GM23338 (cell line): ENCODE data around the gene HERPUD2. TPM values are rescaled to one million over a fixed set of nuclear protein-coding genes. Genes with fewer than 3 reads are reported as not detected.

Experiments used
- ATAC-seq: fragments of 200-7000 bp; cut with Tn5 transposase; 3 replicates; pipeline ENCODE4 v1.9.1; 2020
- DNase-seq: peaks from one replicate; pipeline ENCODE4 v3.0.0-alpha.2; 2015; ENCODE audit warnings: low spot score
- H2AFZ ChIP-seq: fragments of 200-600 bp; sonication (generic); 2 replicates; pipeline ENCODE4 v1.8.0; 2016; ENCODE audit warnings: antibody characterized with exemption, mild to moderate bottlenecking, moderate library complexity
- H3F3A ChIP-seq: fragments of 200-600 bp; sonication (generic); replicated peaks from 2 replicates; pipeline ENCODE4 v1.8.0; 2017; ENCODE audit warnings: antibody characterized with exemption, mixed run types, low read depth
- H3K27ac ChIP-seq: fragments of 200-600 bp; sonication (generic); 2 replicates; pipeline ENCODE4 v1.6.1; 2016; ENCODE audit warnings: low read depth
- H3K27me3 ChIP-seq: fragments of 200-600 bp; sonication (generic); 2 replicates; pipeline ENCODE4 v1.8.0; 2016; ENCODE audit warnings: mild to moderate bottlenecking, mixed run types, moderate library complexity; ENCODE audit not compliant: insufficient read depth
- H3K36me3 ChIP-seq: fragments of 200-600 bp; sonication (generic); 2 replicates; pipeline ENCODE4 v1.8.0; 2016; ENCODE audit warnings: mild to moderate bottlenecking; ENCODE audit not compliant: insufficient read depth
- H3K4me1 ChIP-seq: fragments of 200-600 bp; sonication (generic); 2 replicates; pipeline ENCODE4 v1.8.0; 2016; ENCODE audit warnings: mild to moderate bottlenecking, moderate library complexity; ENCODE audit not compliant: insufficient read depth
- H3K4me2 ChIP-seq: fragments of 200-600 bp; sonication (generic); 2 replicates; pipeline ENCODE4 v1.7.1; 2017; ENCODE audit warnings: mixed run types
- H3K4me3 ChIP-seq: fragments of 200-600 bp; sonication (generic); 2 replicates; pipeline ENCODE4 v1.6.1; 2016; ENCODE audit warnings: mixed run types
- H3K79me2 ChIP-seq: fragments of 200-600 bp; sonication (generic); replicated peaks from 2 replicates; pipeline ENCODE4 v1.8.0; 2017; ENCODE audit warnings: mild to moderate bottlenecking; ENCODE audit not compliant: insufficient read depth
- H3K9me2 ChIP-seq: fragments of 200-600 bp; sonication (generic); 2 replicates; pipeline ENCODE4 v1.8.0; 2017; ENCODE audit not compliant: insufficient read depth
- H4K20me1 ChIP-seq: fragments of 200-600 bp; sonication (generic); replicated peaks from 2 replicates; pipeline ENCODE4 v1.8.0; 2017; ENCODE audit warnings: mild to moderate bottlenecking; ENCODE audit not compliant: insufficient read depth
- H3K27ac Mint-ChIP-seq: 2 replicates; pipeline ENCODE4 v1.8.0; 2020; ENCODE audit warnings: inconsistent platforms, mild to moderate bottlenecking, moderate library complexity, mixed read lengths
- H3K27me3 Mint-ChIP-seq: 3 replicates; pipeline ENCODE4 v1.8.0; 2022; ENCODE audit warnings: low read depth, mild to moderate bottlenecking, moderate library complexity, mixed read lengths, inconsistent platforms; ENCODE audit not compliant: insufficient read depth, poor library complexity
- H3K36me3 Mint-ChIP-seq: 3 replicates; pipeline ENCODE4 v1.8.0; 2021; ENCODE audit warnings: low read depth, mild to moderate bottlenecking, inconsistent platforms, moderate library complexity, mixed read lengths
- H3K4me1 Mint-ChIP-seq: 3 replicates; pipeline ENCODE4 v1.8.0; 2020; ENCODE audit warnings: mild to moderate bottlenecking, inconsistent platforms, mixed read lengths
- H3K4me3 Mint-ChIP-seq: 3 replicates; pipeline ENCODE4 v1.8.0; 2021; ENCODE audit warnings: moderate library complexity, mild to moderate bottlenecking, inconsistent platforms, mixed read lengths
- H3K9me3 Mint-ChIP-seq: 3 replicates; pipeline ENCODE4 v1.8.0; 2020; ENCODE audit warnings: moderate library complexity, mild to moderate bottlenecking, inconsistent platforms, mixed read lengths
- CREB1 ChIP-seq: fragments of 250-450 bp; sonication (Bioruptor Pico); IDR thresholded peaks from 2 replicates; pipeline ENCODE4 v1.5.0; 2020; ENCODE audit warnings: low read depth, mild to moderate bottlenecking, moderate library complexity
- EZH2 ChIP-seq: fragments of 200-600 bp; sonication (generic); IDR thresholded peaks from one replicate; pipeline ENCODE4 v1.8.0; 2017; ENCODE audit warnings: antibody characterized with exemption, mild to moderate bottlenecking, low read depth; ENCODE audit not compliant: unreplicated experiment
- NANOG ChIP-seq: IDR thresholded peaks from 2 replicates; pipeline ENCODE4 v1.6.1; 2016; ENCODE audit warnings: antibody characterized with exemption, borderline replicate concordance
- POLR2AphosphoS5 ChIP-seq: IDR thresholded peaks from 2 replicates; pipeline ENCODE4 v1.6.1; 2016; ENCODE audit warnings: antibody characterized with exemption, low read depth
- STAT1 ChIP-seq: IDR thresholded peaks from one replicate; pipeline ENCODE4 v1.6.1; 2016; ENCODE audit warnings: antibody characterized with exemption; ENCODE audit not compliant: unreplicated experiment
- polyA plus RNA-seq: library from polyadenylated mRNA; unstranded; fragments of >200 nt; fragmentation: Nextera tagmentation; extraction: Ambion mirVana; gene quantifications from 2 replicates; pipeline ENCODE4 v1.2.1, GENCODE V29; 2016
- total RNA-seq: library from RNA; depleted of rRNA; stranded (reverse); fragments of >200 nt; shearing (Covaris generic); gene quantifications from 2 replicates; pipeline ENCODE4 v1.2.3, GENCODE V29; 2014
- TF ChIP-seq, protein P1 (sequence below): IDR thresholded peaks from 2 replicates; pipeline ENCODE4 v1.6.1; 2016; ENCODE audit warnings: antibody characterized with exemption
- TF ChIP-seq, protein P2 (sequence below), 2 experiments: fragments of 200-600 bp in 1 of 2; sonication (generic) in 1 of 2; conservative IDR thresholded peaks; 2 replicates each; pipeline versions ENCODE4 v1.5.1 to v1.6.1; 2016 to 2017; ENCODE audit warnings: antibody characterized with exemption in 2 of 2, low read depth in 2 of 2, mild to moderate bottlenecking in 2 of 2, moderate library complexity in 1 of 2
- TF ChIP-seq, protein P3 (sequence below): IDR thresholded peaks from one replicate; pipeline ENCODE4 v1.6.1; 2018; ENCODE audit warnings: antibody characterized with exemption; ENCODE audit not compliant: unreplicated experiment

The HERPUD2 gene
- total and polyA plus RNA-seq, 2 experiments from 2014 or later = 8.0 to 12.0 TPM

DNA sequence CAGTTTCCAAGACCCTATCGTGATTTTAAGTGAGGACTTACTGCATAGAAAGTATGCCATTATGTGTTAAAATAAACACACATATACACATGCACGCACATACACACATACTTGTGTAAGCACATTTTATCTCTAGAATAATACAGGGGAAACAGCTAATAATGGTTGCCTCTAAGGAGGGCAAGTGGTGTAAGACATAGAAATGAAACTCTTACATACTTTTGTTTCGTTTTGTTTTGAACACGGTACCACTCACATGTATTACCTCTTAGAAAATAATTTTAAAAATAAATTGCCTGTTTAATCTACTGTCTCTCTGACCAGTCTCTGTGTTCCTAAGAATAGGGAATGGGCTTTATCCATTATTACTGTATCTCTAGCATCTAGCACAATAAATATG is 49.2 kb downstream of the HERPUD2 start:
- Mint-ChIP-seq H3K9me3 (no peaks in the 10 kb centered on the region), H3K36me3 (peaks cover 3% of the 10 kb centered on the region), H3K27ac (no peak overlapping the region), H3K27me3 (no peaks in the 10 kb centered on the region), H3K4me3 (no peak overlapping the region), H3K4me1 (peaks cover 40% of the 10 kb centered on the region)
- Histone ChIP-seq H3K79me2 (no peaks in the 10 kb centered on the region), H3K4me2 (no peak overlapping the region), H3K4me3 (no peak overlapping the region), H3K27ac (no peak overlapping the region), H3K9me2 (no peaks in the 10 kb centered on the region), H2AFZ (no peak overlapping the region), H3K4me1 (peaks cover 6% of the 10 kb centered on the region), H3K36me3 (no peaks in the 10 kb centered on the region), H4K20me1 (no peaks in the 10 kb centered on the region), H3K27me3 (no peaks in the 10 kb centered on the region), H3F3A (no peaks in the 10 kb centered on the region)
- TF ChIP-seq NANOG (no peak), CREB1 (CRISPR knock-in tag) (no peak), STAT1 (no peak)
- no peak for ATAC-seq
- no peak for DNase-seq

DNA sequence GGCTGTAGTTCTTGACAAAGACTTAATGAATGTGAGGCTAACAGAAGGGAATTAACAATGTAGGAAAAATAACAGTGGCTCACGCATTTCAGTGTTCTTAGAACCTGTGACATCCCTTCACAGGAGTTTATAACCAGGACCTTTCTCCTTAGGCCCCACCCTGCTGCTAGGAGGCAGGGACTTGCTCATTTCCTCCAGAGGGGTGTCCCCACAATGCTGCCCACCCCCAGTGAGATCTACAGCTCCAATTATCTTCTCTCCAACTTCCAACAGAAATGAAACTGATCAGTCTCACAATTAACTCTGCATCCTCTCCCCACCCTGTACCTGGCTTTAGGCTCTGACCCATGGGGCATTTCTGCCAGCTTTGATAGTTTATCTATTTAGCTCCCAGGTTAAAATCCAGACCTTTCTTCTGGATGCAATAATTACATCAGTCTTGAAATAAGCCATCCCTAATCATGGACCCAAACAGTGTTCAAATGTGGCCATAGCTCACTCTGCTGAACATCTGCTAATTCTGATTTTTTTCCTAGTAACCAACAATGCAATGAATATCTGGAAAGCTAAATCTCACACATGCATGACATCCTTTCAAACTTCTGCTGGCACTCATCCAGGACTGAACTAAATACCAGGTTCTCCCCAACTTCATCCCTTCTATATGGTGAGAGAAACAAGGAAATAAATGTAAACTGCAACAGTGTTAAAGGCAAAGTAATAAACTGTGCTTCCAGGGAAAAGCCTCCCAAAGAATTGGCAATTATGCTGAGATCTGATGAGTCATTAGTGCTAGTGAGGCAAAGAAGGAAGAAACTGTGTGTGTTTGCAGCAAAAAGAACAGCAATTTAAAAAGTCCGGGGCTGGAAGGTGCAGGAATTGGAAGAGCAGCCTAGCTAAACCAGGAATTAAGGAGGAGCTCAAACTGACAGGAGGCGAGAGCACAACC is 64.6 kb downstream of the HERPUD2 start:
- Histone ChIP-seq H3K27ac (no peak overlapping the region), H3K79me2 (no peaks in the 10 kb centered on the region), H3K9me2 (no peaks in the 10 kb centered on the region), H3F3A (no peaks in the 10 kb centered on the region), H3K36me3 (peaks cover 2% of the 10 kb centered on the region; the same call in 1 of the 2 replicates), H3K27me3 (no peaks in the 10 kb centered on the region), H4K20me1 (no peaks in the 10 kb centered on the region), H2AFZ (no peak overlapping the region), H3K4me1 (peaks cover 13% of the 10 kb centered on the region; the same call in 1 of the 2 replicates), H3K4me3 (no peak overlapping the region), H3K4me2 (no peak overlapping the region)
- DNase-seq (no peak), ATAC-seq (no peak)
- peaks cover 8% of the 10 kb centered on the region for H3K4me1 Mint-ChIP-seq
- peak overlapping the region; percentile 34 for H3K27ac Mint-ChIP-seq
- H3K9me3 Mint-ChIP-seq = no peaks in the 10 kb centered on the region
- H3K27me3 Mint-ChIP-seq = no peaks in the 10 kb centered on the region
- no peak for TF ChIP-seq NANOG
- TF ChIP-seq, protein P1, sequence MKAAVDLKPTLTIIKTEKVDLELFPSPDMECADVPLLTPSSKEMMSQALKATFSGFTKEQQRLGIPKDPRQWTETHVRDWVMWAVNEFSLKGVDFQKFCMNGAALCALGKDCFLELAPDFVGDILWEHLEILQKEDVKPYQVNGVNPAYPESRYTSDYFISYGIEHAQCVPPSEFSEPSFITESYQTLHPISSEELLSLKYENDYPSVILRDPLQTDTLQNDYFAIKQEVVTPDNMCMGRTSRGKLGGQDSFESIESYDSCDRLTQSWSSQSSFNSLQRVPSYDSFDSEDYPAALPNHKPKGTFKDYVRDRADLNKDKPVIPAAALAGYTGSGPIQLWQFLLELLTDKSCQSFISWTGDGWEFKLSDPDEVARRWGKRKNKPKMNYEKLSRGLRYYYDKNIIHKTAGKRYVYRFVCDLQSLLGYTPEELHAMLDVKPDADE = no peak
- TF ChIP-seq POLR2AphosphoS5 = no peak
- TF ChIP-seq, protein P2, sequence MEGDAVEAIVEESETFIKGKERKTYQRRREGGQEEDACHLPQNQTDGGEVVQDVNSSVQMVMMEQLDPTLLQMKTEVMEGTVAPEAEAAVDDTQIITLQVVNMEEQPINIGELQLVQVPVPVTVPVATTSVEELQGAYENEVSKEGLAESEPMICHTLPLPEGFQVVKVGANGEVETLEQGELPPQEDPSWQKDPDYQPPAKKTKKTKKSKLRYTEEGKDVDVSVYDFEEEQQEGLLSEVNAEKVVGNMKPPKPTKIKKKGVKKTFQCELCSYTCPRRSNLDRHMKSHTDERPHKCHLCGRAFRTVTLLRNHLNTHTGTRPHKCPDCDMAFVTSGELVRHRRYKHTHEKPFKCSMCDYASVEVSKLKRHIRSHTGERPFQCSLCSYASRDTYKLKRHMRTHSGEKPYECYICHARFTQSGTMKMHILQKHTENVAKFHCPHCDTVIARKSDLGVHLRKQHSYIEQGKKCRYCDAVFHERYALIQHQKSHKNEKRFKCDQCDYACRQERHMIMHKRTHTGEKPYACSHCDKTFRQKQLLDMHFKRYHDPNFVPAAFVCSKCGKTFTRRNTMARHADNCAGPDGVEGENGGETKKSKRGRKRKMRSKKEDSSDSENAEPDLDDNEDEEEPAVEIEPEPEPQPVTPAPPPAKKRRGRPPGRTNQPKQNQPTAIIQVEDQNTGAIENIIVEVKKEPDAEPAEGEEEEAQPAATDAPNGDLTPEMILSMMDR (conservative IDR thresholded peaks at IDR 0.05; ENCODE audit: low read depth in 2 of 2) = no peak
- no peak for TF ChIP-seq EZH2
- TF ChIP-seq, protein P3, sequence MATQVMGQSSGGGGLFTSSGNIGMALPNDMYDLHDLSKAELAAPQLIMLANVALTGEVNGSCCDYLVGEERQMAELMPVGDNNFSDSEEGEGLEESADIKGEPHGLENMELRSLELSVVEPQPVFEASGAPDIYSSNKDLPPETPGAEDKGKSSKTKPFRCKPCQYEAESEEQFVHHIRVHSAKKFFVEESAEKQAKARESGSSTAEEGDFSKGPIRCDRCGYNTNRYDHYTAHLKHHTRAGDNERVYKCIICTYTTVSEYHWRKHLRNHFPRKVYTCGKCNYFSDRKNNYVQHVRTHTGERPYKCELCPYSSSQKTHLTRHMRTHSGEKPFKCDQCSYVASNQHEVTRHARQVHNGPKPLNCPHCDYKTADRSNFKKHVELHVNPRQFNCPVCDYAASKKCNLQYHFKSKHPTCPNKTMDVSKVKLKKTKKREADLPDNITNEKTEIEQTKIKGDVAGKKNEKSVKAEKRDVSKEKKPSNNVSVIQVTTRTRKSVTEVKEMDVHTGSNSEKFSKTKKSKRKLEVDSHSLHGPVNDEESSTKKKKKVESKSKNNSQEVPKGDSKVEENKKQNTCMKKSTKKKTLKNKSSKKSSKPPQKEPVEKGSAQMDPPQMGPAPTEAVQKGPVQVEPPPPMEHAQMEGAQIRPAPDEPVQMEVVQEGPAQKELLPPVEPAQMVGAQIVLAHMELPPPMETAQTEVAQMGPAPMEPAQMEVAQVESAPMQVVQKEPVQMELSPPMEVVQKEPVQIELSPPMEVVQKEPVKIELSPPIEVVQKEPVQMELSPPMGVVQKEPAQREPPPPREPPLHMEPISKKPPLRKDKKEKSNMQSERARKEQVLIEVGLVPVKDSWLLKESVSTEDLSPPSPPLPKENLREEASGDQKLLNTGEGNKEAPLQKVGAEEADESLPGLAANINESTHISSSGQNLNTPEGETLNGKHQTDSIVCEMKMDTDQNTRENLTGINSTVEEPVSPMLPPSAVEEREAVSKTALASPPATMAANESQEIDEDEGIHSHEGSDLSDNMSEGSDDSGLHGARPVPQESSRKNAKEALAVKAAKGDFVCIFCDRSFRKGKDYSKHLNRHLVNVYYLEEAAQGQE = no peak
- no peak for TF ChIP-seq STAT1
- peaks cover 12% of the 10 kb centered on the region; the same call in 2 of the 3 replicates for H3K36me3 Mint-ChIP-seq
- no peak overlapping the region for H3K4me3 Mint-ChIP-seq
